Progenitor cell of endocrine pancreas (in vitro differentiated cells): ENCODE results near the gene SLC10A2. TPM values are rescaled to one million over a fixed set of nuclear protein-coding genes. Genes with fewer than 3 reads are reported as not detected.

Source experiments
- DNase-seq: peaks from one replicate; pipeline ENCODE4 v3.0.0; 2021; ENCODE audit warnings: low spot score; ENCODE audit not compliant: unreplicated experiment
- H3K27ac Mint-ChIP-seq: 2 replicates; pipeline ENCODE4 v1.8.0; 2021; ENCODE audit warnings: mild to moderate bottlenecking, moderate library complexity, mixed read lengths
- H3K27me3 Mint-ChIP-seq: 2 replicates; pipeline ENCODE4 v1.8.0; 2021; ENCODE audit warnings: mixed read lengths
- H3K36me3 Mint-ChIP-seq: 2 replicates; pipeline ENCODE4 v1.8.0; 2022; ENCODE audit warnings: mixed read lengths; ENCODE audit not compliant: insufficient read depth
- H3K4me1 Mint-ChIP-seq: 2 replicates; pipeline ENCODE4 v1.8.0; 2021; ENCODE audit warnings: low read depth, mixed read lengths
- H3K4me3 Mint-ChIP-seq: 2 replicates; pipeline ENCODE4 v1.8.0; 2021; ENCODE audit warnings: low read depth, mild to moderate bottlenecking, moderate library complexity, mixed read lengths
- H3K9me3 Mint-ChIP-seq: 2 replicates; pipeline ENCODE4 v1.8.0; 2021; ENCODE audit warnings: low read depth, mixed read lengths
- CTCF ChIP-seq: fragments of 200-600 bp; sonication (generic); IDR thresholded peaks from one replicate; pipeline ENCODE4 v1.5.0; 2021; ENCODE audit warnings: antibody characterized with exemption, mild to moderate bottlenecking; ENCODE audit not compliant: unreplicated experiment
- total RNA-seq: library from RNA; stranded (reverse); gene quantifications from 2 replicates; pipeline ENCODE4 v1.2.1, GENCODE V29; 2021

SLC10A2 gene
- total RNA-seq, 1 donor from 2014 or later, result not detected

- no peak for DNase-seq
- H3K27me3 Mint-ChIP-seq, result no peaks in the 10 kb centered on the region
- no peaks in the 10 kb centered on the region for H3K36me3 Mint-ChIP-seq
- no peaks in the 10 kb centered on the region for H3K4me1 Mint-ChIP-seq
- H3K9me3 Mint-ChIP-seq, result peaks cover 5% of the 10 kb centered on the region
- no peak for TF ChIP-seq CTCF
- no peak overlapping the region for H3K27ac Mint-ChIP-seq
- H3K4me3 Mint-ChIP-seq, result no peak overlapping the region
These were observed 21.1 kb upstream of the SLC10A2 start for GRCh38 chr13:103087275-103087674.

DNA sequence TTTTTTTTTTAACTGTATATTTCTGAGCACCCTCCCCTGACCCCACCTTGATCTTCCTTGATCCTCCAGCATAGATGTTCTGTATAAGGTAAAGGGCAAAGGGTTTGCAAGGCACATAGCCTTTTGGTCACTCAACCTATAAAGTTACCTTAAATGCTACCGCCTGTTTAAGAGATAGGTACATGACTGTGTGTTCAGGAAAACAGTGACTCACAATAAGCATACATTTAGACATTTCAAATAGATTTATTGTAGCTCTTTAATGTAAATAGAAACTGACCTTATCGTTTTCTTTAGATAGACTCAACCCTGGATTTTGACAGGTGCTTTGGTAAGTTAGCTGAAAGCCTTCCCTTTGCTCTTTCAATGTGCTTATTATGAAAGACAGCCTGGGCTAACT, 15.2 kb upstream of the SLC10A2 start:
- Mint-ChIP-seq H3K4me1 (no peaks in the 10 kb centered on the region), H3K36me3 (no peaks in the 10 kb centered on the region), H3K4me3 (no peak overlapping the region), H3K27me3 (no peaks in the 10 kb centered on the region), H3K27ac (no peak overlapping the region), H3K9me3 (peaks cover 4% of the 10 kb centered on the region)
- TF ChIP-seq CTCF, result no peak
- DNase-seq, result no peak

DNA sequence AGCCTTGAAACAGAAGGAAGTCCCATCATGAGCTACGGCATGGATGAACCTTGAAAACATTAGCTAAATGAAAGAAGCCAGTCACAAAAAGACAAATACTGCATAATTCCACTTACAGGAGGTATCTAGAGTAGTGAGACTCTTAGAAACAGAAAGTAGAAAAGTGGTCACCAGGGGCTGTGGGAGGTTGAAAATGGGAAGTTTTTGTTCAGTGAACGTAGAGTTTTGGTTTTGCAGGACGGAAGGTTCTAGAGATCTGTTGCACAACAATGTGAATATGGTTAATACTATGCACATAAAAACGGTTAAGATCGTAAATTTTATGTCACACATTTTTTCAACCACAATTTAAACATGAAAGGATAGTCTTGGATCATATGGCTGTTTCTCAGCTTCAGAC, 11.9 kb upstream of the SLC10A2 start:
- Mint-ChIP-seq H3K36me3 (no peaks in the 10 kb centered on the region), H3K4me3 (no peak overlapping the region), H3K27ac (no peak overlapping the region)

DNA sequence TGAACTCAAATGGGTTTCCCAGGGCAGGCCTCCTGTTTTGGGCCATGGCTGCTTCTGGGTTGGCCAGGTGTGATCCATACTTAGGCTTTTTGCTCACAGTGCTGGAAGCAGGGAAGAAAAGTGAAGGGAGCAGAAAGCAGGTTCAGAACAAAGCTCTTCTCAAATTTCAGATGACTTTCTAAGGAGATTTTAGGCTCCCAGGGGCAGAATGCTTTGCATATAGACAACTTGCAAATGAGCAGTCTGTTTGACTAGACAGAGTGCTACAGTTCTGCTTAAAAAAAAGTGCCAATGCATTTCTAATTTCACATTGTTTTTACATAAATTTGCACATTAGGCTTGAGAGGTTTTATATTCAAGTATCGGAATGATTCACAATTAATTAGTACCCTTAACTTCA, 2.6 kb upstream of the SLC10A2 start:
- Mint-ChIP-seq H3K4me1 (no peaks in the 10 kb centered on the region), H3K36me3 (no peaks in the 10 kb centered on the region), H3K4me3 (no peak overlapping the region), H3K27ac (no peak overlapping the region), H3K27me3 (no peaks in the 10 kb centered on the region), H3K9me3 (no peaks in the 10 kb centered on the region)
- TF ChIP-seq CTCF, result no peak
- DNase-seq, result no peak

More for the DNA sequence above, 11.9 kb upstream of the SLC10A2 start:
- H3K9me3 Mint-ChIP-seq, result peaks cover 4% of the 10 kb centered on the region
- DNase-seq, result no peak
- TF ChIP-seq CTCF, result no peak
- no peaks in the 10 kb centered on the region for H3K27me3 Mint-ChIP-seq
- H3K4me1 Mint-ChIP-seq, result no peaks in the 10 kb centered on the region

- no peaks in the 10 kb centered on the region for H3K27me3 Mint-ChIP-seq
- no peak for DNase-seq
- H3K36me3 Mint-ChIP-seq, result no peaks in the 10 kb centered on the region
- no peak overlapping the region for H3K4me3 Mint-ChIP-seq
- no peaks in the 10 kb centered on the region for H3K9me3 Mint-ChIP-seq
- H3K4me1 Mint-ChIP-seq, result no peaks in the 10 kb centered on the region
- H3K27ac Mint-ChIP-seq, result no peak overlapping the region
- TF ChIP-seq CTCF, result no peak
These were observed 1.7 kb upstream of the SLC10A2 start for GRCh38 chr13:103067751-103068555.
